ENCODE measurements around the gene ABHD14A.
"Not testable (repeated sequence)": the region's sequence is repeated elsewhere in the genome, so short reads cannot be mapped to it uniquely, and the experiment has no call there.

The ABHD14A gene

GRCh38 chr3:51975852-51976549, 1.1 kb downstream of the ABHD14A start:
- DNase-seq: peak; percentile 78

GRCh38 chr3:51977446-51978142, 2.7 kb downstream of the ABHD14A start:
- no peak for DNase-seq

GRCh38 chr3:51978143-51978502, 3.3 kb downstream of the ABHD14A start:
- no peak for DNase-seq

GRCh38 chr3:51980253-51980652, 5.4 kb downstream of the ABHD14A start:
- DNase-seq: no peak

- peak; percentile 38 for DNase-seq
These were observed 7.5 kb downstream of the ABHD14A start for GRCh38 chr3:51982352-51982837.

GRCh38 chr3:51982838-51983577, 8.1 kb downstream of the ABHD14A start, which contains the start of gene ACY1:
ACY1 (plus strand) TSS chr3:51983535; CDS start chr3:51984065, 530 bp downstream.
- no peak for DNase-seq

GRCh38 chr3:51983578-51984268, 8.9 kb downstream of the ABHD14A start:
- no peak for DNase-seq

- DNase-seq: no peak
These were observed 9.4 kb downstream of the ABHD14A start for GRCh38 chr3:51984269-51984647.

- no peak for DNase-seq
These were observed 10.2 kb downstream of the ABHD14A start for GRCh38 chr3:51985063-51985462.

GRCh38 chr3:51986010-51986947, 11.4 kb downstream of the ABHD14A start:
- DNase-seq: no peak

GRCh38 chr3:51987568-51987967, 12.7 kb downstream of the ABHD14A start:
- DNase-seq: no peak

GRCh38 chr3:51988286-51989146, 13.7 kb downstream of the ABHD14A start:
- DNase-seq: no peak

- DNase-seq: not testable (repeated sequence)
These were observed 15.7 kb downstream of the ABHD14A start for GRCh38 chr3:51990501-51990971.

- no peak for DNase-seq
These were observed 17.3 kb downstream of the ABHD14A start for GRCh38 chr3:51992017-51992682.

GRCh38 chr3:51993657-51994056, 18.8 kb downstream of the ABHD14A start:
- DNase-seq: not testable (repeated sequence)

GRCh38 chr3:51994530-51994929, 19.7 kb downstream of the ABHD14A start:
- no peak for DNase-seq

GRCh38 chr3:51995346-51996163, 20.7 kb downstream of the ABHD14A start, which contains the start of gene RPL29:
RPL29 (minus strand) TSS chr3:51995895; CDS start chr3:51995461, 434 bp downstream.
- DNase-seq: peak; percentile 88

- no peak for DNase-seq
These were observed 22.3 kb downstream of the ABHD14A start for GRCh38 chr3:51997172-51997571.

Data from NCI-H1092 treated with DMSO at 0.1 percent for 48 hours (cell line).